ENCODE data around the gene ANTXR2.

- TF ChIP-seq MXD1 (CRISPR knock-in tag; IDR thresholded peaks at IDR 0.05), result no peak
- no peak for TF ChIP-seq ZMAT3 (CRISPR knock-in tag; conservative IDR thresholded peaks at IDR 0.05)
- TF ChIP-seq CEBPB (IDR thresholded peaks at IDR 0.05; ENCODE audit: borderline replicate concordance, low read depth, low read length), result no peak
- no peak for TF ChIP-seq JUND (CRISPR knock-in tag; IDR thresholded peaks at IDR 0.05)
- TF ChIP-seq ZNF530 (CRISPR knock-in tag; IDR thresholded peaks at IDR 0.05; ENCODE audit: low read depth), result no peak
- TF ChIP-seq CREB1 (IDR thresholded peaks at IDR 0.05), result no peak
- no peak for TF ChIP-seq CREB1 (CRISPR knock-in tag; IDR thresholded peaks at IDR 0.05)
- no peak for TF ChIP-seq EZH2 (conservative IDR thresholded peaks at IDR 0.05; ENCODE audit: low read depth, low read length)
- no peak for TF ChIP-seq ZNF20 (CRISPR knock-in tag; IDR thresholded peaks at IDR 0.05)
- no peak for TF ChIP-seq PRDM4 (CRISPR knock-in tag; IDR thresholded peaks at IDR 0.05; ENCODE audit: borderline replicate concordance)
- TF ChIP-seq, protein P1, sequence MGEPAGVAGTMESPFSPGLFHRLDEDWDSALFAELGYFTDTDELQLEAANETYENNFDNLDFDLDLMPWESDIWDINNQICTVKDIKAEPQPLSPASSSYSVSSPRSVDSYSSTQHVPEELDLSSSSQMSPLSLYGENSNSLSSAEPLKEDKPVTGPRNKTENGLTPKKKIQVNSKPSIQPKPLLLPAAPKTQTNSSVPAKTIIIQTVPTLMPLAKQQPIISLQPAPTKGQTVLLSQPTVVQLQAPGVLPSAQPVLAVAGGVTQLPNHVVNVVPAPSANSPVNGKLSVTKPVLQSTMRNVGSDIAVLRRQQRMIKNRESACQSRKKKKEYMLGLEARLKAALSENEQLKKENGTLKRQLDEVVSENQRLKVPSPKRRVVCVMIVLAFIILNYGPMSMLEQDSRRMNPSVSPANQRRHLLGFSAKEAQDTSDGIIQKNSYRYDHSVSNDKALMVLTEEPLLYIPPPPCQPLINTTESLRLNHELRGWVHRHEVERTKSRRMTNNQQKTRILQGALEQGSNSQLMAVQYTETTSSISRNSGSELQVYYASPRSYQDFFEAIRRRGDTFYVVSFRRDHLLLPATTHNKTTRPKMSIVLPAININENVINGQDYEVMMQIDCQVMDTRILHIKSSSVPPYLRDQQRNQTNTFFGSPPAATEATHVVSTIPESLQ (CRISPR knock-in tag; conservative IDR thresholded peaks at IDR 0.05), result no peak
- TF ChIP-seq ZNF251 (CRISPR knock-in tag; IDR thresholded peaks at IDR 0.05), result no peak
- TF ChIP-seq PHF21A (CRISPR knock-in tag; IDR thresholded peaks at IDR 0.05), result no peak
These were observed 55.7 kb downstream of the ANTXR2 start for GRCh38 chr4:80017125-80017854.

Data from HepG2 (cell line).